ENCODE measurements around the gene DOCK1.

GRCh38 chr10:127089446-127089845, 184.2 kb downstream of the DOCK1 start:
- TF ChIP-seq CTCF (IDR thresholded peaks at IDR 0.05) (no peak), POLR2A (IDR thresholded peaks at IDR 0.05) (no peak)
